NK-92 treated with Interleukin-12 subunit alpha and Interleukin-12 subunit beta, amount 100 ng/mL, for 24 hours (cell line): Measurements from ENCODE around the gene ASPSCR1.

ENCODE experiments used
- DNase-seq: peaks from one replicate; lab custom pipeline; 2025; lab: John Stamatoyannopoulos, UW

Gene ASPSCR1

GRCh38 chr17:81977211-81977808 is at the start of gene ASPSCR1:
Gene ASPSCR1 (plus strand): TSS chr17:81977629. CDS start chr17:81977647, 18 bp downstream.
- peak; percentile 80 for DNase-seq

DNA sequence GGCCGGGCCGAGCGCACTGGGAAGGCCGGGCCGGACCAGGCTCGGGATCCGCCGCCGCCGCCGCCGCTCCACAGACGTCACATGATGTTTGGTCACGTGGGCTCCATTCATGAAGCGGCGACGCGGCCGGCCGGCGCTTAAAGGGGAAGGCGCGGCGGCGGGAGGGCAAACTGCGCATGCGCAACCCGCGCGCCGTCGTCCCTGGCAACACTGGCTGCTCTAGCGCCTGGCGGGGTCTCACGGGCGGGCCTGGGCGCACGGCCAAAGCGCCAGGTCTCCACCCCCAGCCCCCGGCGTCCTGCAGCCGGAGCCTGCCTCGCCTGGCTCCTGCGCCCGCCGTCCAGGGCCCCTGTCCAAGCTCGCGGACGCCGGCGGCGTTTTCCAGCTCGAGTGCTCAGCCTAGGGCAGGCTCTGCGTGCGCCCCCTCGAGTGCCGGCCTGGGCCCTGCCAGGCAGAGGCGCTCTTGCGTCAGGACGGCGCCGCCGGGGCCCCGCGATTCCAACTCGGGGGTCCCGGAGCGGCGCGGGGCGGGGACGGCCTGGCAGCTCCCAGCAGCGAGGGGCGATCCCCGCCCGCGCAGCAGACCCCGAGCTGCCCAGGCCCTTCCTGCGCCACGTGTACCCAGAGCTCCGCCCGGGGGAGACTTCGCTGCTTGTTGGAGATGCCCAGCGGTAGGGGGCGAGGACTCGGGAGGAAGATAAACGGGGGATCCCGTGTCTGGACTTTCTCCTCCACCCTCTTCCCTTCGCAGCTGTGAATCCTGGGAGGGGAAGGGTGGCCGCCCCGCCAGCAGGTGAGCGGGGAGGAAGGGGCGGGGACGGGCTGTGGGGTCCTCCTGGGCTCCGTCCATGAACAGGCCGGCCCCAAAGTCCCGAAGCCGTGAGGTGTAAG is 49.5 kb upstream of the ASPSCR1 start, which contains the start of gene MAFG:
Gene MAFG, minus strand, starts transcription at position 83 of the 891 bp plus-strand sequence. CDS start 4,550 bp downstream, outside the sequence.
- peak; percentile 80 for DNase-seq

DNA sequence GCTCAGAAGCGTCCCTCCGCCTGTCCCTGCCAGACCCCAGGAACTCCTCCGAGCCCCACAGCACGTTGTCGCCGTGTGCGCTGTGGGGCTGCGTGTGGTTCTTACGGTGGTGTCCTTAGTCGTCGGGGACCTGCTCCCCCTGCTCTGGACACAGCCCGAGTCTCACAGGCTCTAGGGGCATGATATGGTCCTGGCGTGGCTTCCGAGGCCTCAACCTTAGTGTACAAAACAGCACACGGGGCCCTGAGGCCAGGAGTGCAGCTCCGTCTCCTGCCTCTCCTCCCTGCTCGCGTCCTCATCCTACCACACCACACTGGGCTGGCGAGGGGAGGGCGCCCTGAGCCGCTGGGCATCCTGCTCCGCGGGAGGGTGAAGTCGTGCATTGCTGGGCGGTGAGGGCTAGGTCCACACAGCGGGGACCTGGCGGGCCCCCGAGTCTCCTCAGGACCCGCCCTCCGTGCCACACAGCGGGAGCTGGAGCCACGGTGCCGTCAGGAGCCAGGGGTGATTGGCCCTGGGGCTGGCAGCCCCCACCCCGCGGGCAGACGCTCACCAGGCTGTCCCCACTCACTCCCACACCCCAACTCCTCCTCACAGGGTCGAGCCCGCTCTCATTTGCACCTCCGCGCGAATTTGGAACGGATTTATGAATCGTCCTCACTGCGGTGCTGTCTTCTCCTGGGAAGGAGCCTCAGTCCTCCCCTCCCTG is 48.7 kb upstream of the ASPSCR1 start:
- DNase-seq, result no peak

- no peak for DNase-seq
These were observed 47.9 kb upstream of the ASPSCR1 start for GRCh38 chr17:81929253-81930141.

- DNase-seq, result no peak
These were observed 47.0 kb upstream of the ASPSCR1 start for GRCh38 chr17:81930142-81931125.

GRCh38 chr17:81931189-81931556 is 46.3 kb upstream of the ASPSCR1 start:
- DNase-seq, result no peak

DNA sequence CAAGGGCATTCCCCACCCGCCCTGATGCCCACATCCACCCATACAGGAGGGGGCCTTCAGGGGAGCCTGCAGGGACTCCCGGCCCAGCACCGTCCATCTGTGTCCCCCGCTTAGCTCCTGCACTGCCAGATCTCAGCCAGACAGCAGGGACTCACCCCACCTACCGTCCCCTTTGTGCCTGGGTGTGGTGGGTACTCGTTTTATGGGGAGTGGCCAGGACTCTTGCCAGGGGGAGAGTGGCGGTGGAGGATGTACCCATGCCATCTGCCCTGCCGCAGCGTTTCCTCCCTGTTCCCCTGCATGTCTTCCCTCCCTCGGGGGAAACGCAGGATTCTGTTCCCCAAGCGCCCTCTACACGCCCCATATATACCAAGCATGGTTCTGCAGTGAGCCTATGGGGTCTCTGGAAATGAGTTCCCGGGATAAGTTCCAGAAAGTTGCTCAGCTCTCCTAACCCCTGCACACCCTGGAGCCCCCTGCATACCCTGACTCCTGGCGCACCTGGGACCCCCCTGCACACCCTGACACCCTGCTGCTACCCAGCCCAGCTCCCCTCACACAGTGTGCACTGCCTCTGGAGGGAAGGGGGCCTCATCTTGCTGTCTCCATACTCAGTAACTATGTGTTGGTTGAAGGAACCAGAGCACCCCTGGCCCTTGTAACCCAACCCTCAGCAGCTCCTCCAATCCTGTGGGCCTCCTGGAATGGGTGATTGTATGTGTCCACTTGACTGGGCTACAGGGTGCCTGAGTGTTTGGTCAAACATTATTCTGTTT is 45.7 kb upstream of the ASPSCR1 start:
- no peak for DNase-seq

GRCh38 chr17:81932333-81932983 is 45.0 kb upstream of the ASPSCR1 start:
- no peak for DNase-seq

GRCh38 chr17:81933178-81933699 is 44.2 kb upstream of the ASPSCR1 start:
- no peak for DNase-seq

- DNase-seq, result no peak
These were observed 43.2 kb upstream of the ASPSCR1 start for GRCh38 chr17:81934098-81934757.

DNA sequence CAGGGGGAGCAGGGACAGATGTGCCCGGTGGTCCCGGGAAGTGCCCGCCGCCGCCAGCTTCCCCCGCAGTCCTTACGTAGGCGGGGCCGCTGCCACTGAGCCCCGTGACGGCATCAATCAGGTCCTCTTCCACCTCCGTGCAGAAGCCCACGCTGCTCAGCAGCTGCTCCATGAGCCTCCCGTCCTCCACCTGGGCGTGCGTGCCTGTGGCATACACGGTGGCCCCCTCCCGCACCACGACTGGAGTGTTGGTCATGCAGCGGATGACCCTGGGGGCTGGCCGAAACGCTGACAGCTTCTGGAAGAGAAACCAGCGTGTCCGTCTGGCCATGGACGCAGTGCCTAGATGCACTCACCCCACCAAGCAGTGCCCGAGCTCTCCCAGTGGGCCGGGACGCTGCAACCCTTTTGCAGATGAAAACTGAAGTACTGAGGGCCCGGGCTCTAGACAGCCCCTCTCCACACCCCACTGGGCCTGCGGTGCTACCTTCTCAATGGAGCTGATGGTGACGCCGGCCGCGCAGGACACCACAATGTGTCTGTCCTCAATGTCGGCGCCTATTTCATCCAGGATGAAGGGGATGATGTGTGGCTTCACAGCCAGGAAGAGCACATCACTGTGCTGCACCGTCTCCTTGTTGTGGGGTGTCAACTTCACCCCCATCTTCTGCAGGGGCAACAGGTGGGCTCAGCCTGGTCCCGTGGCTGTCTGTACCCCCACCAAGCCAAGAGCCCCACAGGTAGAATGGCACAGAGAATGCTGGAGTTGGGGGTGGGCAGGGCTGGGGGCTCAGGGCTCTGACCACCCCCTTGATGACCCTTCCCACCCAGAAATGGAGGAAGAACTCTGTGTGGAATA is 42.4 kb upstream of the ASPSCR1 start:
- DNase-seq, result no peak

DNA sequence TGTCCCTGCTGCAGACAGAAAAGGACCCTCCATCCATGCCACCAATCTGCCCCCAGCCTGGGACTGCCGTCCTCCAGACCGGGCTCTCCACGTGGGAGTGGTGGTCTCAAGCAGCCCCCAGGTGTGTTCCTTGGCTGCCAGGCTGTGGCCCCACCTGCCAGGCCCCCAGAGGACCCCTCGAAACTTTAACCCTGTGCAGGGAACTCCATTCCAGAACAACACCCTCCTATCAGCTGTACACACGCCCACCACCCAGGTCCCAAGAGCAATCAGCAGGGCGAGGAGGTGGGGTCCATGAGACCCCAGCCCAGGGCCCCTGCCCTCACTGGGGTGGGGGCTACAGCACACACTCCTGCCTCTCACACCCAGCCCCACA is 41.7 kb upstream of the ASPSCR1 start:
- no peak for DNase-seq

DNA sequence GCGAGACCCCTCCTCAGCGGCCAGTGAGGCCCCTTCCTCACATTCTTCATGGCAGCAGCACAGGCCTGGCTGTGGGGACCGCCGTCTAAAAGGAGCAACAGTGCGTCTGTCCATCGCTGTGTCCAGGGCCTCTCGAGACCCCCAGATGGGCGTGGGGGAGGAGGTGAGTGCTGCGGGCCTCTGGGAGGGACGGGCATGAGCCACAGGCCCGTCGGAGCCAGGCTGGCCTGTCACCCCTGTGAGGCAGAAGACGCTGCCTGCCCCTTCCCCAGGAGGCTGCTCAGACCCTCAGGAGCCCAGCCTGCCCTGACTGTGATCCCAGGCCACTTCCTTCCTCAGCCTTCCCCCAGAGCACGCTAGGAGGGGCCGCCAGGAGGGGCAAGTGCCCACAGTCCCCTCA is 38.2 kb upstream of the ASPSCR1 start:
- DNase-seq, result no peak

- DNase-seq, result no peak
These were observed 37.5 kb upstream of the ASPSCR1 start for GRCh38 chr17:81939881-81940385.

DNA sequence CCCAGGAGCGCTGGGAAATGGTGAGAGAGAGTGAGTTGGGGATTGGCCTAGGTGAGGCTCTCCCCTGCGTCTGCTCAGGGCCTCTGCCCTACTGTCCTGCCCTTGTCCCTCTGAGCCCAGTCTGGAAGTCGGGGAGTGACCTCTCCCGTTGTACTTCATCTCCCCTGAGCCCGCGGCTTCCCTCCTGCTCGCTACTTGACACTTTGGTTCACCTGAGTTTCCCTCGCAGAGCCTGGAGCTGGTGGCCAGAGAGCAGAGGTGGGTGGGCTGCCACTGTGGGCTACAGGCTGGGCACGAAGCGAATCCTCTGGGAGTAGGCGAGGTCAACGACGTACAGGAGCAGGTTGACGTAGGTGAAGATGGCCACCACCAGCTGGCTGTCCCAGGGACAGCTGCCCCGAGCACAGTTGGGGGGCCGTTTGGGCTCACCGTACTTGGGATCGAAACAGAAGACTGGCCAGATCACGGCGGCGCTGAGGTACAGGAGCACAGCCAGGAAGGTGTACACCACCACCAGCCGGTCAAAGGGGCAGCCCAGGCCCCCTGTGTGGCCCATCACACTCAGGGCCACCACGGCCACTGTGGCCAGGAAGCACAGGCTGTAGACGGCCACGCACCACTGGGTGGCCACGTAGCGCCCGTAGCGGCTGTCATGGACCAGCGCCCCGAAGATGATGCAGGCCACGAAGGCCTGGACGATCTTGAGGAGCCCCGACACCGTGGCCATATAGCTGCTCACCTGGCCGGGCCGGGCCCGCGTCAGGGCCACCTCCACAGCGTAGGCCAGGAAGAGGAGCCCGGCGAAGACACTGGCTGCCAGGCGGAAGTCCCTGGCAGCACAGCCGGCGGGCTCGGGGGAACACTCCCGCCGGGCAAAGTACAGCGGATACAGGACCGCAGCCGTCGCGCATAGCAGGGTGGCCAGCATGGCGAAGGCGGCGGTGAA is 36.6 kb upstream of the ASPSCR1 start:
- DNase-seq, result no peak
